Measurements from ENCODE around the gene NFASC.

- no peak for TF ChIP-seq POLR2A (IDR thresholded peaks at IDR 0.05; ENCODE audit: low read depth, low read length)
- TF ChIP-seq POLR2AphosphoS5 (IDR thresholded peaks at IDR 0.05; ENCODE audit: low read depth, low read length), result no peak
- no peak for TF ChIP-seq TAF1 (IDR thresholded peaks at IDR 0.05; ENCODE audit: low read depth, low read length)
- TF ChIP-seq PAX5 (IDR thresholded peaks at IDR 0.05; ENCODE audit: insufficient read depth, low read length, severe bottlenecking), result no peak
- TF ChIP-seq SPI1 (IDR thresholded peaks at IDR 0.05; ENCODE audit: low read depth, low read length), result no peak
These were observed 96.8 kb downstream of the NFASC start for GRCh38 chr1:204967451-204967850.
